ENCODE measurements around the gene MYOZ3.

MYOZ3 gene

GRCh38 chr5:150659360-150660107 lies 1.5 kb upstream of the MYOZ3 start:
- no peak overlapping the region for H3K4me3 ChIP-seq (ENCODE audit: control insufficient read depth, low read depth, low read length)
- no peak for TF ChIP-seq CTCF (IDR thresholded peaks at IDR 0.05; ENCODE audit: control insufficient read depth, insufficient read depth, low read depth, low read length, missing control alignments)
- DNase-seq (ENCODE audit: low read depth): no peak

GRCh38 chr5:150660108-150660831 lies 781 bp upstream of the MYOZ3 start:
- DNase-seq (ENCODE audit: low read depth): no peak
- no peak for TF ChIP-seq CTCF (IDR thresholded peaks at IDR 0.05; ENCODE audit: control insufficient read depth, insufficient read depth, low read depth, low read length, missing control alignments)
- no peak overlapping the region for H3K4me3 ChIP-seq (ENCODE audit: control insufficient read depth, low read depth, low read length)

- no peak overlapping the region for H3K4me3 ChIP-seq (ENCODE audit: control insufficient read depth, low read depth, low read length)
- TF ChIP-seq CTCF (IDR thresholded peaks at IDR 0.05; ENCODE audit: control insufficient read depth, insufficient read depth, low read depth, low read length, missing control alignments): no peak
- DNase-seq (ENCODE audit: low read depth): no peak
Observed at GRCh38 chr5:150661821-150662596, 958 bp downstream of the MYOZ3 start.

- no peak for DNase-seq (ENCODE audit: low read depth)
- no peak overlapping the region for H3K4me3 ChIP-seq (ENCODE audit: control insufficient read depth, low read depth, low read length)
- TF ChIP-seq CTCF (IDR thresholded peaks at IDR 0.05; ENCODE audit: control insufficient read depth, insufficient read depth, low read depth, low read length, missing control alignments): no peak
Observed at GRCh38 chr5:150662731-150663516, 1.9 kb downstream of the MYOZ3 start.

GRCh38 chr5:150663936-150664335 lies 2.9 kb downstream of the MYOZ3 start:
- no peak overlapping the region for H3K4me3 ChIP-seq (ENCODE audit: control insufficient read depth, low read depth, low read length)
- TF ChIP-seq CTCF (IDR thresholded peaks at IDR 0.05; ENCODE audit: control insufficient read depth, insufficient read depth, low read depth, low read length, missing control alignments): no peak
- DNase-seq (ENCODE audit: low read depth): no peak

- no peak overlapping the region for H3K4me3 ChIP-seq (ENCODE audit: control insufficient read depth, low read depth, low read length)
- no peak for DNase-seq (ENCODE audit: low read depth)
- TF ChIP-seq CTCF (IDR thresholded peaks at IDR 0.05; ENCODE audit: control insufficient read depth, insufficient read depth, low read depth, low read length, missing control alignments): no peak
Observed at GRCh38 chr5:150665044-150665443, 4.0 kb downstream of the MYOZ3 start.
